Large intestine (tissue), 3 donors: ENCODE data around the gene RDH5. TPM values are rescaled to one million over a fixed set of nuclear protein-coding genes. Genes with fewer than 3 reads are reported as not detected.
"Not testable (repeated sequence)": the region's sequence is repeated elsewhere in the genome, so short reads cannot be mapped to it uniquely, and the experiment has no call there.

Experiments
- DNase-seq, 2 donors: peaks; one replicate each; pipeline versions ENCODE4 v3.0.0 to v3.0.0-alpha.2; 2013
- H3K27ac ChIP-seq: one replicate; pipeline ENCODE4 v1.5.1; 2013; ENCODE audit warnings: low read length
- H3K27me3 ChIP-seq: 2 replicates; pipeline ENCODE4 v1.6.1; 2013; ENCODE audit warnings: low read length; ENCODE audit not compliant: control insufficient read depth, insufficient read depth
- H3K36me3 ChIP-seq: 2 replicates; pipeline ENCODE4 v1.6.1; 2013; ENCODE audit warnings: low read length; ENCODE audit not compliant: control insufficient read depth, insufficient read depth
- H3K4me1 ChIP-seq: one replicate; pipeline ENCODE4 v1.6.1; 2013; ENCODE audit warnings: low read length; ENCODE audit not compliant: control insufficient read depth, insufficient read depth
- H3K4me3 ChIP-seq: one replicate; pipeline ENCODE4 v1.5.1; 2013; ENCODE audit warnings: low read length
- H3K9me3 ChIP-seq: one replicate; pipeline ENCODE4 v1.6.1; 2013; ENCODE audit warnings: mild to moderate bottlenecking, low read depth, low read length, moderate library complexity; ENCODE audit not compliant: control insufficient read depth
- WGBS: methylation state at CpG from one replicate; pipeline ENCODE4 v1.1.5; 2013; ENCODE audit warnings: low lambda C conversion rate; ENCODE audit not compliant: insufficient coverage; 5-methylcytosine and 5-hydroxymethylcytosine counted together
- polyA plus RNA-seq: library from polyadenylated mRNA; unstranded; fragments of 120-200 nt; gene quantifications from one replicate; pipeline ENCODE4 v1.2.1, GENCODE V29; 2013

RDH5 gene
- polyA plus RNA-seq, 1 donor = 56.7 TPM

DNA sequence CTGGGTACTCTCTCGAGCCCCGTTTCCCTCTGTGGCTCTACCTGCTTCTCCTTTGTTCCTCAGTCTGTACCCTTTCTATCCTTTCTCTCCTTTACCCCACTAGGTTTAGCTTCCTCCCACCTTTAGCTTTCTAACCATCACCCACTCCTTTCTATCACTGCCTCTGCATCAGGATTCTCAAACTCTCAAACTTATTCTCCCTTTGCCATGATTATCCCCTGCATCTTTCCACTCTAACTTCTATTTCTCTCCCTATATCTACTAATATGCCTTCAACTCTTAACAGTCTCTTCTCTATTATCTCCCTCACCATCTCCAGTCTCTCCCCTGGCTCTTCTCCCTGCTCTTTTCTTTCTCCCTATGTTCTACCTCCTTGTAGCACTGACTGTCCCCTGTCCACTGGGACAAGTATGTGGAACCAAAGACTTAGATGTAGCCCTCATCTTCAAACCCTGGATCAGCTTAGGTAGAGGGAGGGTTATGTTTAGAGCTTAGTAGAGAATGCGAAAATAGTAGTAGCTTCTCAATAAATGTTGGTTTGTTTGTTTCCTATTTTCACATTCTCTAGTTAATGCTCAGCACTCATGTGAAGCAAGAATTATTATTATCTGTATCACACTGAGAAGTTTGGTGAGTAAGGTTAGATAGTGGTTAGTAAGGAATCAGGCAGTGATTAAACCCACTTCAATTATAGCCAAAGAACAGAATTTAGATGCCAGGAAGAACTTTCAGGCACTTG is 26.1 kb downstream of the RDH5 start:
- Histone ChIP-seq H3K36me3 (peaks cover 16% of the 10 kb centered on the region), H3K4me1 (peaks cover 19% of the 10 kb centered on the region), H3K27me3 (no peaks in the 10 kb centered on the region), H3K4me3 (no peak overlapping the region), H3K9me3 (peaks cover 3% of the 10 kb centered on the region), H3K27ac (no peak overlapping the region)
- WGBS = 100% methylated on average over 1 of the region's 3 CpGs
- no peak for DNase-seq

- H3K27ac ChIP-seq = no peak overlapping the region
These were observed 26.7 kb downstream of the RDH5 start for GRCh38 chr12:55746913-55747231.

DNA sequence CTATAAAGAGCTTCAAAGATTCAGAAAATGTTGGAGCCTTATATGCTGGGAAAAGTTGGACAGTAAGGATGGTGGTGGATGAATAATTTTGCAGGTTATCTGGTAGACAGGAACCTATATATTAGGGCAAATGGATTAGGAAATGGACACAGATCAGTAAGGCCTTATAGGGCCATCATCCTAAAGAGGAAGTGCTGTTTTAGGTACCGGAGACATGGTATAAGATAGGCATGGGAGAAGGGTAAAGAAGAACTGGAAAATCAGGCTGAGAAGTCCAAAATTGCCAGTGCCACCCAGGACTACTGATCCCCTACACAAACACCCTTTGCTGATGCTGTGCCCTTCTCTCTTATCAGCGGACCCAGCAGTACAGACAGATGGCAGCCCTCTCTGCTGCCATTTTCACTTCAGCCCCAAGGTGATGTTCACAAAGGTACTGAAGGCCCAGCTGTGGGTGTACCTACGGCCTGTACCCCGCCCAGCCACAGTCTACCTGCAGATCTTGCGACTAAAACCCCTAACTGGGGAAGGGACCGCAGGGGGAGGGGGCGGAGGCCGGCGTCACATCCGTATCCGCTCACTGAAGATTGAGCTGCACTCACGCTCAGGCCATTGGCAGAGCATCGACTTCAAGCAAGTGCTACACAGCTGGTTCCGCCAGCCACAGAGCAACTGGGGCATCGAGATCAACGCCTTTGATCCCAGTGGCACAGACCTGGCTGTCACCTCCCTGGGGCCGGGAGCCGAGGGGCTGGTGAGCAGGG is 28.2 kb downstream of the RDH5 start:
- Histone ChIP-seq H3K4me3 (no peak overlapping the region), H3K36me3 (peaks cover 37% of the 10 kb centered on the region), H3K4me1 (peaks cover 9% of the 10 kb centered on the region), H3K27ac (no peak overlapping the region), H3K27me3 (no peaks in the 10 kb centered on the region), H3K9me3 (peaks cover 2% of the 10 kb centered on the region)
- WGBS = no CpG with 5 or more reads among the region's 18 CpGs
- DNase-seq = no peak

More at GRCh38 chr12:55746913-55747231, 26.7 kb downstream of the RDH5 start:
- Histone ChIP-seq H3K4me1 (peaks cover 16% of the 10 kb centered on the region), H3K4me3 (no peak overlapping the region), H3K36me3 (peaks cover 21% of the 10 kb centered on the region), H3K9me3 (peaks cover 3% of the 10 kb centered on the region), H3K27me3 (no peaks in the 10 kb centered on the region)
- no peak for DNase-seq

DNA sequence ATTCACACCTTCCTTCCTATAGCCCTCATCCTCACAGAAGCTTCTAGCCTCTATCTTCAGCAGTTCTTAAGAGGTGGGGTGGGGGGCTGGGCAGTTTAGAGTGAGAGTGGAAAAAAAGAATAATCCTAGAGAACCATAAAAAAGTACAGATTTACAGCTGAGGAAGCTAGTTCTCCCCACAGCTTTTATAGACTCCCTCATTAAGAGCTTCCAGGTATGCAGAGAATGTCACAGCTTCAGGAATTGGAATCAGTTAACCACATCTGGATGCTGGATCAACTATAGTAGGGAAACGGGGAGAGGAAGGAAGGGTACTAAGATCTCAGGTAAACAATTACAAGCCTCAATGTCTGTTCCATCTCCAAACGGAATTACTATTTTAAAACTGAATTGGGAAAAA is 35.1 kb downstream of the RDH5 start:
- Histone ChIP-seq H3K36me3 (peaks cover 92% of the 10 kb centered on the region), H3K9me3 (peaks cover 4% of the 10 kb centered on the region), H3K27ac (no peak overlapping the region), H3K4me3 (no peak overlapping the region), H3K27me3 (no peaks in the 10 kb centered on the region), H3K4me1 (no peaks in the 10 kb centered on the region)
- WGBS = 55% methylated on average over 2 of the region's 2 CpGs
- DNase-seq = no peak

- H3K9me3 ChIP-seq = peaks cover 4% of the 10 kb centered on the region
- WGBS = no CpG with 5 or more reads among the region's 2 CpGs
- H3K27ac ChIP-seq = no peak overlapping the region
- H3K4me1 ChIP-seq = no peaks in the 10 kb centered on the region
- no peak for DNase-seq
- peaks cover 80% of the 10 kb centered on the region for H3K36me3 ChIP-seq
- H3K4me3 ChIP-seq = no peak overlapping the region
- H3K27me3 ChIP-seq = no peaks in the 10 kb centered on the region
These were observed 37.5 kb downstream of the RDH5 start for GRCh38 chr12:55757701-55758100.

DNA sequence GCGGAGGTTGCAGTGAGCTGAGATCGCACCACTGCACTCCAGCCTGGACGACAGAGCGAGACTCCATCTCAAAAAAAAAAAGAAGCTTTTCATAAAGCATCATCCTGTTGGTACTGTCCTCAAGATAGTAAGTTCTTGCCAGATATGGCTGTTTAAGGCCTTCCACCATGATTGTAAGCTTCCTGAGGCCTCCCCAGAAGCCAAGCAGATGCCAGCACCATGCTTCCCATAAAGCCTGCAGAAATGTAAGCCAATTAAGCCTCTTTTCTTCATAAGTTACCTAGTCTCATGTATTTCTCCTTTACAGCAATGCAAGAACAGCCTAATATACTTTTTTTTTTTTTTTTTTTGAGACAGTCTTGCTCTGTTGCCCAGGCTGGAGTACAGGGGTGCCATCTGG is 38.4 kb downstream of the RDH5 start:
- not testable (repeated sequence) for H3K27me3 ChIP-seq, DNase-seq, H3K9me3 ChIP-seq, H3K4me3 ChIP-seq, H3K27ac ChIP-seq, H3K4me1 ChIP-seq
- no CpG with 5 or more reads among the region's 4 CpGs for WGBS
- H3K36me3 ChIP-seq = peaks cover 72% of the 10 kb centered on the region

- no CpG with 5 or more reads among the region's 6 CpGs for WGBS
These were observed 40.5 kb downstream of the RDH5 start for GRCh38 chr12:55760663-55761062.

DNA sequence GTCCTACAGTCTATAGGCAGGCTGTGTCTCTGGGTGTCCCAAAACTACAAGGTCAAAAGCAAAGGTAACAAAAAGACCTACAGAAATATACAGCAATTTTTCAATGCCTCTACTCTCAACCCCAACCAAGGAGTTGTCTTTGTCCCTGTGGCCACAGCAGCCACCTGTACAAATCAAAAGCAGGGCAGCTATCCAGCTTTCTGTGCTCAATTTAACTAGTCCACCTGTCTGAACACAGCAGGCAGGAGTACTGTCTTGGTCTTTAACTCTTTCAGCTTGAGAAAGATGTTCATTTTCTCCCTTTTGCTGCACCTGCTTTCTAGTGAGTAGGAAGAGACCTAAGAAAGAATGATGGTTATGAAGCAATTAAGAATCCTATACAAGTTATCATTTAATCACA is 42.5 kb downstream of the RDH5 start:
- H3K4me3 ChIP-seq = no peak overlapping the region
- no peak for DNase-seq
- no peak overlapping the region for H3K27ac ChIP-seq
- peaks cover 4% of the 10 kb centered on the region for H3K9me3 ChIP-seq
- peaks cover 50% of the 10 kb centered on the region for H3K36me3 ChIP-seq
- H3K4me1 ChIP-seq = no peaks in the 10 kb centered on the region
- H3K27me3 ChIP-seq = no peaks in the 10 kb centered on the region

More at GRCh38 chr12:55760663-55761062, 40.5 kb downstream of the RDH5 start:
- DNase-seq = no peak
- Histone ChIP-seq H3K4me1 (no peaks in the 10 kb centered on the region), H3K27ac (no peak overlapping the region), H3K36me3 (peaks cover 56% of the 10 kb centered on the region), H3K4me3 (no peak overlapping the region), H3K27me3 (no peaks in the 10 kb centered on the region), H3K9me3 (peaks cover 4% of the 10 kb centered on the region)

GRCh38 chr12:55765736-55766290 is 45.6 kb downstream of the RDH5 start:
- no peak overlapping the region for H3K4me3 ChIP-seq

GRCh38 chr12:55767156-55767555 is 47.0 kb downstream of the RDH5 start:
- Histone ChIP-seq H3K4me1 (no peaks in the 10 kb centered on the region), H3K27ac (no peak overlapping the region), H3K27me3 (no peaks in the 10 kb centered on the region), H3K4me3 (no peak overlapping the region), H3K9me3 (no peaks in the 10 kb centered on the region), H3K36me3 (peaks cover 41% of the 10 kb centered on the region)
- WGBS = 60% methylated on average over 1 of the region's 4 CpGs
- DNase-seq = no peak

More at GRCh38 chr12:55765736-55766290, 45.6 kb downstream of the RDH5 start:
- H3K9me3 ChIP-seq = no peaks in the 10 kb centered on the region
- H3K27me3 ChIP-seq = no peaks in the 10 kb centered on the region
- peaks cover 33% of the 10 kb centered on the region for H3K36me3 ChIP-seq
- WGBS = no CpG with 5 or more reads among the region's 5 CpGs
- no peaks in the 10 kb centered on the region for H3K4me1 ChIP-seq
- no peak for DNase-seq
- H3K27ac ChIP-seq = no peak overlapping the region
